HFF-Myc (cell line): ENCODE measurements around the gene SPTBN1.

Source experiments
- DNase-seq: peaks from one replicate; pipeline ENCODE4 v3.0.0-alpha.2; 2011; ENCODE audit warnings: low read depth; ENCODE audit errors: extremely low read depth
- H3K4me3 ChIP-seq: replicated peaks from 2 replicates; pipeline ENCODE4 v1.5.1; 2011; ENCODE audit warnings: low read depth, mild to moderate bottlenecking, control low read depth, low read length
- CTCF ChIP-seq: IDR thresholded peaks from 2 replicates; pipeline ENCODE4 v1.5.1; 2012; ENCODE audit warnings: mild to moderate bottlenecking, low read depth, low read length, control low read depth; ENCODE audit errors: missing control alignments

The SPTBN1 gene

DNA sequence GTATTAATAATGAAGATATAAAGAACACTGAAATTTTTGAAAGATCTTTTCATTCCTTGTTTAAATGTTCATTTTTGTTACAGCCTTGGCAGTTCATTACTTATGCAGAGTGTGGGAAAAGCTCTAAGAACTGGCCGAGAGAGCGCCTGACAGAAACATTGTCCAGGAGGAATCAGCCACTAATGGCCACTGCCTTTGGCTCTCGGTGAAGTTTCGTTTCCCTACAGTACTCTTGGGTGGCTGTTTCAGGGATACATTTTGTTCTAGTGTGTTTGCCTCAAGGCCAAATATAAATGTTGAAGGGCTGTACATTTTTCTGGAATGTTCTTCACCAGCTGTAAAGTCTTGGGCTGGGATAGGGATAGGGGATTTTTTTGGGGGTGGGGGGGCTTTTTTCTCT is 10.7 kb downstream of the SPTBN1 start:
- DNase-seq: no peak
- no peak for TF ChIP-seq CTCF
- no peak overlapping the region for H3K4me3 ChIP-seq

DNA sequence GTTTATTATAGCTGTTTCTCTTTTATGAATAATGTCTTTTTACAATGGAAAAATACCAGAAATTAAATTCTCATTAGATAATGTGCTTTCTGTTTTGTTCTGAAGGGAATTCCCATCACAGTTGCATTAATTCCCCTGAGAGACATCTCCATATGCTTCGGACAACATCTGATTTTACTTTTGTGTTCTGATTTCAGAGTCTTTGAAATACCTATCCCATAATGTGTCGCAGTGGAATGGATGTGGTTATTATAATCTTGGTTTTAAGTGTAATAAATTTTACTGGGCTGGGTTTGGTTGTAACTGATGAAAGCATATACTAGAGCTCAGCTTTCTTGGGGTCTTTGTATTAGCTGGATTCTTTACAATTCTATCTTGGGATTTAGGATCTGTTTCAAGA is 12.5 kb downstream of the SPTBN1 start:
- no peak overlapping the region for H3K4me3 ChIP-seq
- no peak for TF ChIP-seq CTCF
- no peak for DNase-seq

GRCh38 chr2:54469484-54470053 is 13.4 kb downstream of the SPTBN1 start:
- no peak for DNase-seq
- TF ChIP-seq CTCF: no peak
- H3K4me3 ChIP-seq: no peak overlapping the region

GRCh38 chr2:54470266-54470938 is 14.3 kb downstream of the SPTBN1 start:
- DNase-seq: no peak
- no peak for TF ChIP-seq CTCF

GRCh38 chr2:54471221-54471711 is 15.1 kb downstream of the SPTBN1 start:
- H3K4me3 ChIP-seq: no peak overlapping the region
- peak; percentile 69 for DNase-seq
- TF ChIP-seq CTCF: no peak

More at GRCh38 chr2:54470266-54470938, 14.3 kb downstream of the SPTBN1 start:
- H3K4me3 ChIP-seq: no peak overlapping the region

DNA sequence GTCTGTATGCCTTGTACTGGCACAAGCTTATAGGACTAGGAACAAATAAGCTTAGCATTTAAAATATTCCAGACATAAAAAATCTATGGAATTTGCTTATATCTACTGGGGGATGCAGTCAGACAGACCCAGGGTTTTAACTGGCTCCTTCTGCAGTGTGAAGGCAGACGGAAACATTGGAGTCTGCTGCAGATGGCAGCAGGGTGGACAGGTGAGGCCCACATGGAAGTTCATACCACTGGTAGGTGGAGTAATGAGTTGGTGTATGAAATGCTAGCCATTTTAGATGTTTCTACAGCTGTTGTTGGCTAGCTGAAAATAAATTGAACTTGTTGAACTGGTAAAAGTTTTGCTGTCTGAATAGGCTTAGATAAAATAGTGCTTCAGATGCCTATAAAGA is 17.7 kb downstream of the SPTBN1 start:
- no peak for TF ChIP-seq CTCF
- DNase-seq: no peak
- H3K4me3 ChIP-seq: no peak overlapping the region

DNA sequence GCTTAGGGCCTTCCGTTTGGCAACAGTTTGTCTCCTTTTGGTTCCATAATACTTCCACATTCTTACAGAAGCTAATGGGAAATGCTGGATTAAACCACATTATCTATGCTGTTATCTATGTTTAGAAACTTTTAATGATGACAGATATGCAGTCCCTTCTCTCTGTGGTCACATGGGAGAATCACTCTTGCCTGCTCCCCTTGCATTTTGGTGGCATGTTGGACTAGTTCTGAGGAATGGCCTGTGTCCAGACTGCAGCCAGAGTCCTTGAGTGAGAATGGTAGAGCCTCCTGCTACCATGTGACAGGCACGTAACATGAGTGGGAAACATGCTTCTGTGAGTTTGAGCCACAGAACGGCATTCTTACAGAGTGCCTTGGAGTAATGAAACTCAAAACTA is 19.2 kb downstream of the SPTBN1 start:
- no peak for TF ChIP-seq CTCF
- no peak overlapping the region for H3K4me3 ChIP-seq
- DNase-seq: no peak
